Heart right ventricle (tissue), 16 donors: ENCODE results near the gene ZBTB6. TPM values are rescaled to one million over a fixed set of nuclear protein-coding genes. Genes with fewer than 3 reads are reported as not detected.
"Not testable (repeated sequence)": the region's sequence is repeated elsewhere in the genome, so short reads cannot be mapped to it uniquely, and the experiment has no call there.

Experiments used
- ATAC-seq, 8 donors: fragments of 200-7000 bp; cut with Tn5 transposase; one replicate each; pipeline ENCODE4 v1.9.1; 2020; ENCODE audit warnings: mild to moderate bottlenecking in 8 of 8, moderate library complexity in 8 of 8, moderate number of reproducible peaks in 1 of 8
- DNase-seq, 2 donors: peaks; one replicate each; pipeline ENCODE4 v3.0.0-alpha.2; 2020
- H3K27ac ChIP-seq, 10 donors: fragments of 200-600 bp; sonication (generic) in 2 of 10; one replicate each; pipeline versions ENCODE4 v1.5.0 to v1.8.0; 2020 to 2022; ENCODE audit warnings: mild to moderate bottlenecking in 3 of 10
- H3K27me3 ChIP-seq, 7 donors: fragments of 200-600 bp; one replicate each; pipeline ENCODE4 v1.8.0; 2021 to 2022; ENCODE audit warnings: mild to moderate bottlenecking in 2 of 7
- H3K36me3 ChIP-seq, 9 donors: fragments of 200-600 bp; sonication (generic) in 1 of 9; one replicate each; pipeline versions ENCODE4 v1.5.0 to v1.8.0; 2020 to 2022; ENCODE audit warnings: mild to moderate bottlenecking in 2 of 9
- H3K4me1 ChIP-seq, 9 donors: fragments of 200-600 bp; sonication (generic) in 1 of 9; one replicate each; pipeline versions ENCODE4 v1.5.0 to v1.8.0; 2020 to 2022; ENCODE audit warnings: mild to moderate bottlenecking in 4 of 9
- H3K4me3 ChIP-seq, 10 donors: fragments of 200-600 bp; sonication (generic) in 2 of 10; one replicate each; pipeline versions ENCODE4 v1.5.0 to v1.8.0; 2020 to 2022; ENCODE audit warnings: mild to moderate bottlenecking in 7 of 10, moderate library complexity in 2 of 10
- H3K9me3 ChIP-seq, 11 donors: fragments of 200-600 bp in 10 of 11; sonication (generic) in 2 of 11; one replicate each; pipeline versions ENCODE4 v1.5.0 to v1.8.0; 2013 to 2022; ENCODE audit warnings: mild to moderate bottlenecking in 2 of 11, control low read depth in 1 of 11, moderate library complexity in 1 of 11
- WGBS, 2 donors: extraction: QIAGEN DNeasy Blood & Tissue Kit; methylation state at CpG; one replicate each; pipeline ENCODE4 v1.1.7; 2013; ENCODE audit warnings: inconsistent platforms in 1 of 2; 5-methylcytosine and 5-hydroxymethylcytosine counted together
- intact Hi-C, 10 donors: fragments of 100-400 bp; cut with DNase I; formaldehyde crosslinking; loops; one replicate each; pipeline versions ENCODE4 v1.11.1 to v1.14.2; 2022
- polyA plus RNA-seq, 2 donors: library from polyadenylated mRNA; stranded (reverse); fragments of 200-250 nt; gene quantifications; one replicate each; pipeline ENCODE4 v1.2.3, GENCODE V29; 2013
- total RNA-seq, 10 donors: library from RNA; stranded (reverse); fragmentation: NEBNext Ultra II Directional in 3 of 10; extraction: Animal tissue kit (Norgen Biotek cat#: 25700) in 3 of 10; gene quantifications; one replicate each; pipeline versions ENCODE4 v1.2.1 to v1.2.4, GENCODE V29; 2021 to 2023
- TF ChIP-seq, protein P1 (sequence below), 9 donors: fragments of 200-600 bp; sonication (generic) in 2 of 9; IDR thresholded peaks; one replicate each; pipeline versions ENCODE4 v1.5.0 to v1.8.0; 2021 to 2022; ENCODE audit warnings: antibody characterized with exemption in 9 of 9, mild to moderate bottlenecking in 5 of 9, moderate library complexity in 1 of 9
- donor health status: Arrhythmogenic right ventricular cardiomyopathy.
- donor health status: ischemic (EF 13 %, LVEDD 7.1; RV severe dilation, severe dysfunction).
- donor health status: healthy with polysubstance abuse.
- donor health status: DM: no; HTN: yes; CAD: no.
- donor health status: DM: no; HTN: no; CAD: no.
- donor health status: ischemic (EF 25% LVEDD 6.9; RV normal size, moderate dysfunction).
- donor health status: ischemic (EF 25% LVEDD 5.7; RV mildly dilated, moderate dysfunction).
- donor health status: healthy.
- donor health status: DM: yes; HTN: yes; CAD: no.
- donor health status: Ischemic cardiomyopathy.
- donor health status: ischemic (EF 35%, LVEDD 5.7; RV mildly dilated, moderate dysfunction).
- donor health status: nonischemic (EF 11% LVEDD 7.7; RV severe dilation, severe dysfunction).
- donor health status: DM: yes; HTN: yes; CAD: no.
- donor health status: PGD.
- donor health status: ischemic (EF 29% LVEDD 5.4; RV normal size, mild dysfunction).
- donor health status: nonischemic (EF 23%, LVEDD 6.1; RV moderate dilation, normal function).

ZBTB6 gene
- total and polyA plus RNA-seq, 12 donors, result 2.2 to 7.0 (median 5.7) TPM

DNA sequence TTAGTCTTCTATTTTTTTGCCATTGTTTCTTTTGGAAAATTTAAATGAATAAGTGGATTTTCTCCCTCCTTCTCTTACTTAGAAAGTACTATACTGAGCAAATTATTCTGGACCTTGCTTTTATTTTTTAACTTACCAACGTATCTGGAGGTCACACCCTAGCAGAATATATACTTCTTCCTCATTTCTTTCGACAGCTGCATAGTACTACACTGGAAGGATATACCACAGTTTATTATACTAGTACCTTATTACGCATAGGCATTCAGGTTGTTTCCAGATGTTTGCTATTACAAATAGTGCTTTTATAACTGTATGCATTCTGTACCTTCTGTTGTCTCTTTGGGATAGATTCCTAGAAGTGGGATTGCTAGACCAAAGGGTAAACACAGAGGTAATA is 24.6 kb downstream of the ZBTB6 start:
- Histone ChIP-seq H3K9me3 (no peaks in the 10 kb centered on the region), H3K27me3 (no peaks in the 10 kb centered on the region), H3K36me3 (peaks cover 0 to 100% (median 48%) of the 10 kb centered on the region in 9 donors), H3K27ac (no peak overlapping the region), H3K4me3 (no peak overlapping the region), H3K4me1 (no peaks in the 10 kb centered on the region)
- ATAC-seq (no peak), DNase-seq (no peak)
- TF ChIP-seq, protein P1, sequence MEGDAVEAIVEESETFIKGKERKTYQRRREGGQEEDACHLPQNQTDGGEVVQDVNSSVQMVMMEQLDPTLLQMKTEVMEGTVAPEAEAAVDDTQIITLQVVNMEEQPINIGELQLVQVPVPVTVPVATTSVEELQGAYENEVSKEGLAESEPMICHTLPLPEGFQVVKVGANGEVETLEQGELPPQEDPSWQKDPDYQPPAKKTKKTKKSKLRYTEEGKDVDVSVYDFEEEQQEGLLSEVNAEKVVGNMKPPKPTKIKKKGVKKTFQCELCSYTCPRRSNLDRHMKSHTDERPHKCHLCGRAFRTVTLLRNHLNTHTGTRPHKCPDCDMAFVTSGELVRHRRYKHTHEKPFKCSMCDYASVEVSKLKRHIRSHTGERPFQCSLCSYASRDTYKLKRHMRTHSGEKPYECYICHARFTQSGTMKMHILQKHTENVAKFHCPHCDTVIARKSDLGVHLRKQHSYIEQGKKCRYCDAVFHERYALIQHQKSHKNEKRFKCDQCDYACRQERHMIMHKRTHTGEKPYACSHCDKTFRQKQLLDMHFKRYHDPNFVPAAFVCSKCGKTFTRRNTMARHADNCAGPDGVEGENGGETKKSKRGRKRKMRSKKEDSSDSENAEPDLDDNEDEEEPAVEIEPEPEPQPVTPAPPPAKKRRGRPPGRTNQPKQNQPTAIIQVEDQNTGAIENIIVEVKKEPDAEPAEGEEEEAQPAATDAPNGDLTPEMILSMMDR (IDR thresholded peaks at IDR 0.05), result no peak
- 62 to 85% methylated on average over 3 of the region's 3 CpGs for WGBS, 2 donors
- intact Hi-C loops, result no loop called here

GRCh38 chr9:122883125-122883524 is 30.0 kb downstream of the ZBTB6 start:
- Histone ChIP-seq H3K36me3 (peaks cover 0 to 100% (median 68%) of the 10 kb centered on the region in 9 donors), H3K4me1 (no peaks in the 10 kb centered on the region), H3K4me3 (no peak overlapping the region), H3K9me3 (no peaks in the 10 kb centered on the region), H3K27ac (no peak overlapping the region), H3K27me3 (no peaks in the 10 kb centered on the region)
- ATAC-seq (no peak), DNase-seq (no peak)
- intact Hi-C loops, result no loop called here
- TF ChIP-seq, protein P1 (IDR thresholded peaks at IDR 0.05), result no peak
- WGBS, 2 donors, result 92 to 96% methylated on average over 2 of the region's 2 CpGs

DNA sequence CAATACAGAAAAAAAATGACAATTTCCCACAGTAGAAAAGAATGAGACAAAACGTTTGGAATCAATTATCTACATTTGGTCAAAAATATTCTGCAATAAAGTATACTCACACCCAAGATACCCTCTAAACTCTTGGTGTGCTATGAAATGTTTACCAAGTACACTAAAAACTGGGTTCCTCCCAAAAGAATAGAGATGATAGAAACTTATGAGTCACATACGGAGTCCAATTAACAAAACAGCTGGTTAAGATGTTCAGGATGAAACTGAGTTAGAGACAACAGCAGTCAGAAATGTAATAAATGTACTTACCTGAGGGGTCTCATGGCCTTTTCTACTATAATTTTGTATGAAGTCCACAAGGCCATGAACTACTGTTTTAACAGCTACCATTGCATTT is 33.7 kb downstream of the ZBTB6 start:
- DNase-seq, result no peak
- Histone ChIP-seq H3K4me1 (no peaks in the 10 kb centered on the region), H3K9me3 (no peaks in the 10 kb centered on the region), H3K36me3 (peaks cover 0 to 100% (median 78%) of the 10 kb centered on the region in 9 donors), H3K4me3 (no peak overlapping the region), H3K27ac (no peak overlapping the region), H3K27me3 (no peaks in the 10 kb centered on the region)
- no peak for ATAC-seq
- TF ChIP-seq, protein P1 (IDR thresholded peaks at IDR 0.05), result no peak
- intact Hi-C loops, result no loop called here
- WGBS, 2 donors, result 81 to 83% methylated on average over 2 of the region's 2 CpGs

DNA sequence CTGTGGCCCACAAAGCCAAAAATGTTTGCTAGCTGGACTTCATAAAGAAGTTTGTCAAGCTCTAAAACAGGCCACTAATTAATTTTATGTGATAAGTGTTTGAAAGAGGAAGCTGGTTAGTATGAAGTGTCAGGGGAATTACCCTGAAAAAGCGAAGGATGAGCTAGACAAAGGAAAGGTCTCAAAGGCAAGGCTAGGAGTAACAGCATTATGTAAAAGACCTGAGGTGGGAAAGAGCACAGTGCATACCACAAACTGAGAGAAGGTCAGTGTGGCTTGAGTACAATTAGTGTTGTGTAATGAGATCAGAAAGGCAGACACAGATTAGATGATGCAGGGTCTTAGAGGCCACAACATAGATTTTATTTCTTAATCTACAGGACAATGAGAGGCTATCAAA is 37.6 kb downstream of the ZBTB6 start:
- no peak overlapping the region for H3K27ac ChIP-seq
- no peaks in the 10 kb centered on the region for H3K27me3 ChIP-seq
- intact Hi-C loops, result no loop called here
- ATAC-seq (no peak), DNase-seq (no peak)
- no peaks in the 10 kb centered on the region for H3K4me1 ChIP-seq
- peaks cover 0 to 100% (median 69%) of the 10 kb centered on the region in 9 donors for H3K36me3 ChIP-seq
- H3K4me3 ChIP-seq, result no peak overlapping the region
- 88 to 93% methylated on average over 1 of the region's 1 CpG for WGBS, 2 donors
- H3K9me3 ChIP-seq, result no peaks in the 10 kb centered on the region
- TF ChIP-seq, protein P1 (IDR thresholded peaks at IDR 0.05), result no peak

- intact Hi-C loops, result loop anchor here in 1 of 10 donors (10.0 kb wide), 1 partner anchor 52 kb away; no protein-coding TSS in a partner anchor
- H3K4me1 ChIP-seq, result peaks cover 0 to 13% (median 0%) of the 10 kb centered on the region in 9 donors
- peaks cover 0 to 73% (median 4%) of the 10 kb centered on the region in 9 donors for H3K36me3 ChIP-seq
- not testable (repeated sequence) for H3K4me3 ChIP-seq, H3K27me3 ChIP-seq, H3K27ac ChIP-seq, ATAC-seq, H3K9me3 ChIP-seq, DNase-seq
- 95 to 96% methylated on average over 7 to 9 of the region's 27 CpGs for WGBS, 2 donors
These were observed 45.8 kb downstream of the ZBTB6 start for GRCh38 chr9:122867276-122867675.
